Left ventricle myocardium inferior (tissue), 1 donor: Measurements from ENCODE around the gene MAD2L2. TPM values are rescaled to one million over a fixed set of nuclear protein-coding genes. Genes with fewer than 3 reads are reported as not detected.

Experiments
- DNase-seq: peaks from one replicate; pipeline ENCODE4 v3.0.0-alpha.2; 2020
- H3K27ac ChIP-seq: fragments of 200-600 bp; replicated peaks from 2 replicates; pipeline ENCODE4 v1.8.0; 2021
- H3K27me3 ChIP-seq: fragments of 200-600 bp; 2 replicates; pipeline ENCODE4 v1.8.0; 2021; ENCODE audit warnings: low read depth
- H3K36me3 ChIP-seq: fragments of 200-600 bp; 2 replicates; pipeline ENCODE4 v1.8.0; 2021
- H3K4me1 ChIP-seq: fragments of 200-600 bp; 2 replicates; pipeline ENCODE4 v1.8.0; 2021
- H3K4me3 ChIP-seq: fragments of 200-600 bp; 2 replicates; pipeline ENCODE4 v1.8.0; 2021; ENCODE audit warnings: mild to moderate bottlenecking, moderate library complexity
- H3K9me3 ChIP-seq: fragments of 200-600 bp; replicated peaks from 2 replicates; pipeline ENCODE4 v1.8.0; 2021
- intact Hi-C: fragments of 100-400 bp; cut with micrococcal nuclease; formaldehyde crosslinking; loops from one replicate; pipeline ENCODE4 v1.11.0; 2022
- total RNA-seq: library from RNA; stranded (reverse); fragmentation: NEBNext Ultra II Directional; extraction: Animal tissue kit (Norgen Biotek cat#: 25700); gene quantifications from one replicate; pipeline ENCODE4 v1.2.1, GENCODE V29; 2021
- TF ChIP-seq, protein P1 (sequence below): fragments of 200-600 bp; IDR thresholded peaks from 2 replicates; pipeline ENCODE4 v1.8.0; 2021; ENCODE audit warnings: antibody characterized with exemption, mild to moderate bottlenecking, borderline replicate concordance
- donor health status: DM: no; HTN: yes; CAD: no; lungs with severe emphysema.

MAD2L2 gene
- total RNA-seq, 1 donor from 2014 or later, result 17.2 TPM

GRCh38 chr1:11691928-11692711 is 11.2 kb upstream of the MAD2L2 start:
- Histone ChIP-seq H3K4me1 (peaks cover 14% of the 10 kb centered on the region), H3K4me3 (peak overlapping the region; percentile 53), H3K9me3 (no peaks in the 10 kb centered on the region), H3K27me3 (peaks cover 93% of the 10 kb centered on the region), H3K36me3 (no peaks in the 10 kb centered on the region), H3K27ac (no peak overlapping the region)
- TF ChIP-seq, protein P1, sequence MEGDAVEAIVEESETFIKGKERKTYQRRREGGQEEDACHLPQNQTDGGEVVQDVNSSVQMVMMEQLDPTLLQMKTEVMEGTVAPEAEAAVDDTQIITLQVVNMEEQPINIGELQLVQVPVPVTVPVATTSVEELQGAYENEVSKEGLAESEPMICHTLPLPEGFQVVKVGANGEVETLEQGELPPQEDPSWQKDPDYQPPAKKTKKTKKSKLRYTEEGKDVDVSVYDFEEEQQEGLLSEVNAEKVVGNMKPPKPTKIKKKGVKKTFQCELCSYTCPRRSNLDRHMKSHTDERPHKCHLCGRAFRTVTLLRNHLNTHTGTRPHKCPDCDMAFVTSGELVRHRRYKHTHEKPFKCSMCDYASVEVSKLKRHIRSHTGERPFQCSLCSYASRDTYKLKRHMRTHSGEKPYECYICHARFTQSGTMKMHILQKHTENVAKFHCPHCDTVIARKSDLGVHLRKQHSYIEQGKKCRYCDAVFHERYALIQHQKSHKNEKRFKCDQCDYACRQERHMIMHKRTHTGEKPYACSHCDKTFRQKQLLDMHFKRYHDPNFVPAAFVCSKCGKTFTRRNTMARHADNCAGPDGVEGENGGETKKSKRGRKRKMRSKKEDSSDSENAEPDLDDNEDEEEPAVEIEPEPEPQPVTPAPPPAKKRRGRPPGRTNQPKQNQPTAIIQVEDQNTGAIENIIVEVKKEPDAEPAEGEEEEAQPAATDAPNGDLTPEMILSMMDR, result no peak
- DNase-seq, result no peak
- intact Hi-C loops, result no loop called here

DNA sequence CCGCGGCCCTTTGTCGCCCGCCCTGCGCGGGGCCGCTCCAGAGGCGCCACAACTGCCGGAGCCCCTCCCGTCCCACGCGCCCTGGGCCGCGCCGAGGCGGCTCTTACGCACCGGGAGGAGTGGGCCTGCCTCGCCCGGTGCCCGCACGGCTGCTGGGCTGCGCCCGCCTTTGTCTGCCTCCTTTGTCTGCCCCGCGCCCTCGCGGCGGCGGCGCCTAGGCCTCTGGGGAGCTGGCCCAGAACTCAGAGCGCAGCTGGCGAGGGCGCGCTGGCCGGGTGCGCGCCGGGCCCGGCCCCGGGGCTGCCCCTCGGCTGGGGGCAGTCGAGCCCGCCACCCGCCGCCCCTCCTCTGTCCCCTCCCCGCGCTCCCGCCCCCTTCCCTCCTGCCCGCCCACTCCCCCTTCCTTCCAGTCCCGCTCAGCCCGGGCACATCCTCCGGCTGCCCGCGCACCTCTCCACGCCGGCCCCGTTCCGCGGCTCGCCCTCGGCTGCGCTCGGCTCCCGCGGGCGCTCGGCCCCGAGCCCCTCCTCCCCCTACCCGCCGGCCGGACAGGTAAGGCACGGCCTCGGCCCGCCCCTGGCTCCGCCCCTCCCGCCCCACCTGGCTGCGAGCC is 10.5 kb upstream of the MAD2L2 start, which contains the start of gene DRAXIN:
Gene DRAXIN (plus strand): TSS at position 409 of the 613 bp plus-strand sequence. CDS start 14,549 bp downstream, outside the sequence.
- DNase-seq, result no peak
- TF ChIP-seq, protein P1, result no peak
- Histone ChIP-seq H3K27ac (no peak within 1 kb of the TSS), H3K36me3 (no peaks in the 10 kb centered on the region), H3K4me3 (peak within 1 kb of the TSS; percentile 53), H3K9me3 (no peaks in the 10 kb centered on the region), H3K4me1 (peaks cover 14% of the 10 kb centered on the region), H3K27me3 (peaks cover 91% of the 10 kb centered on the region)
- intact Hi-C loops, result no loop called here

DNA sequence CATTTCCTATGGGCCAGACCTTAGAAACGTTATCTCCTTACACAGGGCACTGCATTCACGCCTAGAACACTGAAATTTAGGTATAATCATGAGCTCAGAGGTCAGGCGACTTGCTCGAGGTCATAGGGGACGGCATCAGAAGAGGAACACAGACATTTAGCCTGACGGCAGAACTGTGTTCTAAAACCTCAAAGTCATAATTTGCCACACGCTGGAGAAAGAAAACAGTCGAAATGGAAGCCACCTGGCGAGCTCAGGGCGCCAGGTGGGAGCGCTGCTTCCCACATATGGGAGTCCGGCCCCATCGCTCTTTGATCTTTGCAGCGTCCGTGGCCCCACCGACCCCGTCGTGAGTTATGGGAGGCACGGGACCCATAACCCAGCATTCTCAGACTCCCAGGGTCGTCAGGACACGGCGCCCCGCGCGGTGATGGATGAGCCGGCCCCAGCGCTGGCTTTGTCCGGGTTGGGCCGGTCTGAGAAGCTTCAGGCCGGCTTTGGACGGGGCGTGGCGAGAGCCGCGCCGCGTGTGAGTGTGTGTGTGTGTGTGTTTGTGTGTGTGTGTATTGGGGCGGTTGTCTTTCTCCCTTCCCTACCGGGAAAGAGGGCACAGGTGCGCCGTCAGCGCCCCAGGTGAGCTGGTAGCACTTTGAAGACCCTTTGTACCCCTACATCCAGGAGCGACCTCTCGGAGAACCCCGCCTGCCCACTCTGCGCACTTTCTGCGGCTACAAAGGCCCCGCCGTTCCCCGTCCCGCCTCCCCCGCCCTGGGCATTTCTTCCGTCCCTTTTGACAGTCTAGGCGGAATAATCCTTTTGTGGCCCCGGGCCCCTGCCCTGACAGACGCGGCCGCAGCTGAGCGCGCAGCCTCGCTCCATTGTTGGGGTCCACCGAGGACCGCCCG is 9.7 kb upstream of the MAD2L2 start:
- H3K9me3 ChIP-seq, result no peaks in the 10 kb centered on the region
- TF ChIP-seq, protein P1, result no peak
- H3K27me3 ChIP-seq, result peaks cover 91% of the 10 kb centered on the region
- DNase-seq, result no peak
- peak overlapping the region; percentile 53 for H3K4me3 ChIP-seq
- intact Hi-C loops, result no loop called here
- H3K36me3 ChIP-seq, result no peaks in the 10 kb centered on the region
- H3K27ac ChIP-seq, result no peak overlapping the region
- H3K4me1 ChIP-seq, result peaks cover 14% of the 10 kb centered on the region

- DNase-seq, result no peak
- TF ChIP-seq, protein P1, result no peak
- H3K27me3 ChIP-seq, result peaks cover 81% of the 10 kb centered on the region
- H3K9me3 ChIP-seq, result no peaks in the 10 kb centered on the region
- no peaks in the 10 kb centered on the region for H3K36me3 ChIP-seq
- no peak overlapping the region for H3K4me3 ChIP-seq
- peaks cover 14% of the 10 kb centered on the region for H3K4me1 ChIP-seq
- intact Hi-C loops, result no loop called here
- no peak overlapping the region for H3K27ac ChIP-seq
Measured at GRCh38 chr1:11688506-11688905, 7.6 kb upstream of the MAD2L2 start.

- intact Hi-C loops, result no loop called here
- TF ChIP-seq, protein P1, result no peak
- H3K27me3 ChIP-seq, result peaks cover 49% of the 10 kb centered on the region
- H3K9me3 ChIP-seq, result no peaks in the 10 kb centered on the region
- no peaks in the 10 kb centered on the region for H3K36me3 ChIP-seq
- no peak for DNase-seq
- no peak overlapping the region for H3K27ac ChIP-seq
- peaks cover 20% of the 10 kb centered on the region for H3K4me1 ChIP-seq
- no peak overlapping the region for H3K4me3 ChIP-seq
Measured at GRCh38 chr1:11685210-11685752, 4.3 kb upstream of the MAD2L2 start.
